ENCODE results near the gene TBC1D8. TPM values are rescaled to one million over a fixed set of nuclear protein-coding genes. Genes with fewer than 3 reads are reported as not detected.

TBC1D8 gene
- total and polyA plus RNA-seq, 4 donors = 10.4 to 38.6 (median 13.4) TPM

GRCh38 chr2:101116841-101117552 is 34.2 kb downstream of the TBC1D8 start (continued):
- TF ChIP-seq REST (IDR thresholded peaks at IDR 0.05) (peak; percentile 74), YY1 (IDR thresholded peaks at IDR 0.05) (peak; percentile 85), RXRA (IDR thresholded peaks at IDR 0.05) (peak; percentile 84 to 93), SP1 (IDR thresholded peaks at IDR 0.05) (peak; percentile 96)

DNA sequence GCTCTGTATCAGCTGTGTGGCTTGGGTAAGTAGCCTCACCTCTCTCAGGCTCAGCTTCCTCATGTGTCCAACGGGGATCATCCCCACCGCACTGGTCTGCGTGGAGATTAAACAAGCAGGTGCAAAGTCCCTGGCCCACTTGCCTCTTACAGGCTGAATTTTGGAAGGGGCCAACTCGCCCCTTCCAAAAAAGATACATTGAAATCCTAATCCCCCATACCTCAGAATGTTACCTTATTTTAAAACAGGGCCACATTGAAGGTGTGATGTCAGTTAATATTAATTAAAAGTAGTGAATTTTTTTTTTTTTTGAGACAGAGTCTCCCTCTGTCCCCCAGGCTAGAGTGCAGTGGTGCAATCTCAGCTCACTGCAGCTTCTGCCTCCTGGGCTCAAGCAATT is 34.8 kb downstream of the TBC1D8 start:
- no peak overlapping the region for H3K4me3 ChIP-seq (ENCODE audit: low read depth in 1 of 3, low read length in 3 of 3)
- H3K27me3 ChIP-seq (ENCODE audit: control insufficient read depth in 4 of 4, insufficient read depth in 4 of 4, low read length in 3 of 4) = no peaks in the 10 kb centered on the region
- TF ChIP-seq SP1 (IDR thresholded peaks at IDR 0.05) (peak; percentile 31), FOXA2 (IDR thresholded peaks at IDR 0.05) (no peak), NR2F2 (IDR thresholded peaks at IDR 0.05) (no peak), HNF4A (conservative IDR thresholded peaks at IDR 0.05) (peak; percentile 50 to 57), REST (IDR thresholded peaks at IDR 0.05) (no peak), ATF3 (IDR thresholded peaks at IDR 0.05) (no peak)
- TF ChIP-seq, protein P1, sequence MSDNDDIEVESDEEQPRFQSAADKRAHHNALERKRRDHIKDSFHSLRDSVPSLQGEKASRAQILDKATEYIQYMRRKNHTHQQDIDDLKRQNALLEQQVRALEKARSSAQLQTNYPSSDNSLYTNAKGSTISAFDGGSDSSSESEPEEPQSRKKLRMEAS (IDR thresholded peaks at IDR 0.05) = no peak
- H3K36me3 ChIP-seq (ENCODE audit: control insufficient read depth in 4 of 4, insufficient read depth in 3 of 4, low read depth in 1 of 4, low read length in 3 of 4) = no peaks in the 10 kb centered on the region
- peaks cover 42 to 88% (median 76%) of the 10 kb centered on the region in 4 donors for H3K4me1 ChIP-seq (ENCODE audit: control insufficient read depth in 4 of 4, insufficient read depth in 4 of 4, low read length in 3 of 4)
- no peak overlapping the region for H3K9ac ChIP-seq (ENCODE audit: low read depth in 1 of 2, low read length in 2 of 2)
- no peaks in the 10 kb centered on the region for H3K9me3 ChIP-seq (ENCODE audit: control insufficient read depth in 4 of 4, low read length in 3 of 4)
- DNase-seq (ENCODE audit: low spot score) = no peak
- peak overlapping the region; percentile 79 to 83 for H3K27ac ChIP-seq (ENCODE audit: low read depth in 1 of 2, low read length in 2 of 2)
- WGBS = 34% methylated on average over 4 of the region's 4 CpGs

DNA sequence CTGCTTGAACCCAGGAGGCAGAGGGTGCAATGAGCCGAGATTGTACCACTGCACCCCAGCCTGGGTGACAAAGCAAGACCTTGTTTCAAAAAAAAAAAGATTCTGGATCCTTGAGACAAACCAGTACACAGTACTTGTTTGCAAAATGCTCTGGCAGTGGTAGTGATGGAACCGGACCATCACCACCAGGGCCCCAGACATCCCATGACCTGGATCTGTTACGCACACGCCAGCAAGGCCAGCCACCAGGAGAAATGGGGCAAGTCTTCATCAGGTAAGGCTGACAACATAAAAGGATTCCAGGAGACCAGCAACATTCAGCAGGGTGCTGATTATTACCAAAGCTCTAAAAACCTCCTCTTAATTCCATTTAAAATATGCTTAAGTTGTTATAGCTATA is 35.5 kb downstream of the TBC1D8 start:
- peaks cover 42 to 89% (median 77%) of the 10 kb centered on the region in 4 donors for H3K4me1 ChIP-seq (ENCODE audit: control insufficient read depth in 4 of 4, insufficient read depth in 4 of 4, low read length in 3 of 4)
- TF ChIP-seq ATF3 (IDR thresholded peaks at IDR 0.05) = no peak
- TF ChIP-seq GABPA (IDR thresholded peaks at IDR 0.05 in 1 of 2, conservative IDR thresholded peaks at IDR 0.05 in 1 of 2) = no peak
- no peak for TF ChIP-seq HNF4A (conservative IDR thresholded peaks at IDR 0.05)
- no peak for TF ChIP-seq FOXA1 (IDR thresholded peaks at IDR 0.05)
- TF ChIP-seq JUND (IDR thresholded peaks at IDR 0.05) = no peak
- no peak for TF ChIP-seq YY1 (IDR thresholded peaks at IDR 0.05)
- TF ChIP-seq, protein P1 (IDR thresholded peaks at IDR 0.05) = no peak
- no peak for TF ChIP-seq HNF4G (IDR thresholded peaks at IDR 0.05)
- no peak for TF ChIP-seq RAD21 (IDR thresholded peaks at IDR 0.05)
- TF ChIP-seq TAF1 (conservative IDR thresholded peaks at IDR 0.05) = no peak
- TF ChIP-seq SP1 (IDR thresholded peaks at IDR 0.05) = no peak
- no peak for TF ChIP-seq ZBTB33 (IDR thresholded peaks at IDR 0.05)
- TF ChIP-seq, protein P2, sequence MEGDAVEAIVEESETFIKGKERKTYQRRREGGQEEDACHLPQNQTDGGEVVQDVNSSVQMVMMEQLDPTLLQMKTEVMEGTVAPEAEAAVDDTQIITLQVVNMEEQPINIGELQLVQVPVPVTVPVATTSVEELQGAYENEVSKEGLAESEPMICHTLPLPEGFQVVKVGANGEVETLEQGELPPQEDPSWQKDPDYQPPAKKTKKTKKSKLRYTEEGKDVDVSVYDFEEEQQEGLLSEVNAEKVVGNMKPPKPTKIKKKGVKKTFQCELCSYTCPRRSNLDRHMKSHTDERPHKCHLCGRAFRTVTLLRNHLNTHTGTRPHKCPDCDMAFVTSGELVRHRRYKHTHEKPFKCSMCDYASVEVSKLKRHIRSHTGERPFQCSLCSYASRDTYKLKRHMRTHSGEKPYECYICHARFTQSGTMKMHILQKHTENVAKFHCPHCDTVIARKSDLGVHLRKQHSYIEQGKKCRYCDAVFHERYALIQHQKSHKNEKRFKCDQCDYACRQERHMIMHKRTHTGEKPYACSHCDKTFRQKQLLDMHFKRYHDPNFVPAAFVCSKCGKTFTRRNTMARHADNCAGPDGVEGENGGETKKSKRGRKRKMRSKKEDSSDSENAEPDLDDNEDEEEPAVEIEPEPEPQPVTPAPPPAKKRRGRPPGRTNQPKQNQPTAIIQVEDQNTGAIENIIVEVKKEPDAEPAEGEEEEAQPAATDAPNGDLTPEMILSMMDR (IDR thresholded peaks at IDR 0.05; ENCODE audit: low read depth, low read length, missing input control) = no peak
- no peaks in the 10 kb centered on the region for H3K9me3 ChIP-seq (ENCODE audit: control insufficient read depth in 4 of 4, low read length in 3 of 4)
- H3K4me3 ChIP-seq (ENCODE audit: low read depth in 1 of 3, low read length in 3 of 3) = no peak overlapping the region
- 88% methylated on average over 4 of the region's 4 CpGs for WGBS
- H3K27me3 ChIP-seq (ENCODE audit: control insufficient read depth in 4 of 4, insufficient read depth in 4 of 4, low read length in 3 of 4) = no peaks in the 10 kb centered on the region
- DNase-seq (ENCODE audit: low spot score) = no peak
- peak overlapping the region in 1 of 2 donors; percentile 5 for H3K27ac ChIP-seq (ENCODE audit: low read depth in 1 of 2, low read length in 2 of 2)
- no peaks in the 10 kb centered on the region for H3K36me3 ChIP-seq (ENCODE audit: control insufficient read depth in 4 of 4, insufficient read depth in 3 of 4, low read depth in 1 of 4, low read length in 3 of 4)
- H3K9ac ChIP-seq (ENCODE audit: low read depth in 1 of 2, low read length in 2 of 2) = no peak overlapping the region
